Measurements from ENCODE around the gene KCNN3. TPM values are rescaled to one million over a fixed set of nuclear protein-coding genes. Genes with fewer than 3 reads are reported as not detected.
A peak's percentile ranks its signal among the peaks of the same experiment; 100 is the strongest.

KCNN3 gene
- total RNA-seq, 1 experiment from 2014 or later, result 0.72 TPM

DNA sequence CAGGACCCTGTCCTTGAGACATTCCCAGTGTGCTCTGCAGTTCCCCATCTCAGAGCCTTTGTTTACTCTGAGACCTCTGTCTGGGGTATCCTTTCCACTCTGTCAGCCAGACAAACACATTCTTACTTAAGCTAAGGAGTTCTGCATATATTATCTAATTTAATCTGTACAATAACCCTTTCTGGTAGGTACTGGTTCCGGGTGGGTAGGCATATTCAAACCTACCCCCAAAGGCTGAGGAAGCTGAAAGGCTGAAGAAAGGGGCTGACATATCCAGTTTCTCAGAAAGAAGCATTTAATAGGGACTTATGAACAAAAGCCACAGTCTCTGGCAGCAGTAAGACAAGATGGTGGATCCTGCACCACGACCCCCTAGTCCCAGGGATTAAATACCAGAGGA, 53.1 kb downstream of the KCNN3 start:
- DNase-seq (ENCODE audit: low read depth), result no peak

DNA sequence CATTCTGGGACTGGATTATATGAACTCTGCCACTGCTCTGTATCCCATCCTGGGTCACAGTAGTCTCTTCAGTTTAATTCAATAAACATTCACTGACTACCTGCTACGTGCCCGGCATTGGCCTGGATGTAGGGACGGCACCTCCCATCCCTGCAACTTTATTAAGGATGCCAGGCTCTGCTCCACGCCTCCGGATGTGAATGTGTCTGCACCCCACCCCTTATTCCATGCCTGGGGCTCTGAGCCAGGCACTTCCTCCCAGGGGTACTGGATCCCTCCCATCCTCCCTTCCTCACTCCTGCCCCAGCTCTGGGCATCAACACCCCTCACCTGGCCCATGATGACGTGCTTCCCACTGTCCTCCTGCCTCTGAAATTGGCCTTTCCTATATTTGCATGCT, 53.7 kb downstream of the KCNN3 start:
- DNase-seq (ENCODE audit: low read depth), result no peak

DNA sequence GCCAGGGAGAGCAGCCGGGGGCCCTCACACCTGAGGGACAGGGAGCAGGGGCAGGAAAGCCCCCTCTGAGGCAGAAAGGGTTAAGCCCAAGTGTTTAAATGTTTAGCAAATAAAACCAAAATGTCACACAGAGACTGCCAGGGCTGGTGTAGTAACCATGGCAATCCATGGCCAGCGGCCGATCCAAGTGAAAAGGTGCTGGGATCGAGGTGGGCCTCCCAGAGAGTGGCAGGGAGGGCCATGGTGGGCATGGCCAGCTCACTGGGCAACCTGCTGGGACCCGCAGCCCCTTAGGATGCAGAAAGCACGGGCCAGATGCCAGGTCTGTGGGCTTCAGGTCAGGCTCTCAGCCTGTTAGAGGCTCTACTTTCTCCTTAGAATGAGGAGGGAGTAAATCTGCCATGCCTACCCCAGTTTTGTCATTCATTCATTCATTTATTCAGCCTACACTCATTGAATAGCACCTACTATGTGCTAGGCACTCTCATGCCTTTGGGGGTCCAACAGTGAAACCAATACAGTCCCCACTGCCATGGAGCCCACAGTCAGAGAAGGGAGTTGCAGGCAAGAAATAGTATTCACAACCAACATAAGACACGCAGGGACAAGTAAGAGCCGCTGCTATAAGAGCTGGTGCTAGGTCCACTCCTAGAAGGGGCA, 56.1 kb downstream of the KCNN3 start:
- DNase-seq (ENCODE audit: low read depth), result no peak

DNA sequence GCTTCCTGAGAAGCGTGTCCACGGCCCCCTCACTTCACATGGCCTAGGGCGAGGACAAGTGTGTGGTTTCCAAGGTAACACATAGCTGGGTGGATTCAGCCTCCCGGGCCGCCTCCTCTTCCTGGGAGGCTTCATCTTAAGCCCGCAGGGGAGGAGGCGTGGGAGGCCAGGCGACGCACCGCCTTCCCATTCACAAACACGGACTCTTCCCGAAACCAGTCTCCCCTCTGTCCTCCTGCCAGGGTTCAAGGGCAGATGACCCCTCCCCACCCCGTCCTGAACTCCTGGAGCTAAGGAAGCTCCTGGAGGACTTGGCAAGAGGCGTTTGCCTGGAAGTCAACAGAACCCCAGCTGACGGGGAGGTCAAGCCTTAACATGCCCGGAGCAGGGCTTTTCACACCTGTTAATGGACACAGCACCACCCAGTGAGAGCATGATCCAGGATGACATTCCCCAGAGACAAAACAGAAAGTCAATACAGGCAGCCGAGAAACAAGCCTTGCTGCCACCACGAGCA, 56.7 kb downstream of the KCNN3 start:
- peak; percentile 30 for DNase-seq (ENCODE audit: low read depth)

DNA sequence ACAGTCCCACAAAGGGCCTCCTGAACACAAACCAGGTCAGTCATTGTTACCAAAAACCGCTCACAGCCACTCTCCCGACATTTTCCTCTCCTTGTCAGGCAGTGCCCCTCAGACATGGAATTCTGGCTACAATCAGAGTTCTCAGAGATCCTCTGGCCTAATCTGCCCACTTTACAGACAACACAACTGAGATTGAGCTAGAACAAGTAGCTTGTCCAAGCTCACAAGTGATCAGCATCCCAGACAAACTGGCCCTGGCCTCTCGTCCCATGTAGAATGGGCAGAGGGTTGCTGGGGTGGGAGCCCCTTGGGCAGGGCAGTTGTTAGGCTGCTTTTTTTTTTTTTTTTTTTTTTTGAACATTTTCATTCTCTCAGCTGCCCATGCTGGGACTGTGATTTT, 57.2 kb downstream of the KCNN3 start:
- no peak for DNase-seq (ENCODE audit: low read depth)

DNA sequence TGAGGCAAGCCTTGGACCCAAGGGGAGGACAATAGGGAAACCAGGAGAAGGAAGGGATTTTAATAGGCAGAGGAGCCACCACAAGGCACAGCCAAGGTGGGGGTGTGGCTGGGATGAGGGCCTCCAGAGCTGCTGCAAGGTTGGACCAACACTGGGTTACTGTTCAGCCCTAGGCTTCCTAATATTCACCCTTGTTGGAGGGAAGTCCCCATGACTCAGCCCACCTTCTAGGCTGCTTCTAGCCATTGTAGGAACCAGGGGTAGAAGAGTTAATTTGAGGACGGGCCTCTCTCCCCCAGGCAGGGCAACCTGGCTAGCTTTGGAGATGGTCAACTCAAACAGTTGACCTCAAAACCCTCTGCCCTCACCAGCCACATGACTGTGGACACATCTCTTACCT, 59.5 kb downstream of the KCNN3 start:
- no peak for DNase-seq (ENCODE audit: low read depth)

DNA sequence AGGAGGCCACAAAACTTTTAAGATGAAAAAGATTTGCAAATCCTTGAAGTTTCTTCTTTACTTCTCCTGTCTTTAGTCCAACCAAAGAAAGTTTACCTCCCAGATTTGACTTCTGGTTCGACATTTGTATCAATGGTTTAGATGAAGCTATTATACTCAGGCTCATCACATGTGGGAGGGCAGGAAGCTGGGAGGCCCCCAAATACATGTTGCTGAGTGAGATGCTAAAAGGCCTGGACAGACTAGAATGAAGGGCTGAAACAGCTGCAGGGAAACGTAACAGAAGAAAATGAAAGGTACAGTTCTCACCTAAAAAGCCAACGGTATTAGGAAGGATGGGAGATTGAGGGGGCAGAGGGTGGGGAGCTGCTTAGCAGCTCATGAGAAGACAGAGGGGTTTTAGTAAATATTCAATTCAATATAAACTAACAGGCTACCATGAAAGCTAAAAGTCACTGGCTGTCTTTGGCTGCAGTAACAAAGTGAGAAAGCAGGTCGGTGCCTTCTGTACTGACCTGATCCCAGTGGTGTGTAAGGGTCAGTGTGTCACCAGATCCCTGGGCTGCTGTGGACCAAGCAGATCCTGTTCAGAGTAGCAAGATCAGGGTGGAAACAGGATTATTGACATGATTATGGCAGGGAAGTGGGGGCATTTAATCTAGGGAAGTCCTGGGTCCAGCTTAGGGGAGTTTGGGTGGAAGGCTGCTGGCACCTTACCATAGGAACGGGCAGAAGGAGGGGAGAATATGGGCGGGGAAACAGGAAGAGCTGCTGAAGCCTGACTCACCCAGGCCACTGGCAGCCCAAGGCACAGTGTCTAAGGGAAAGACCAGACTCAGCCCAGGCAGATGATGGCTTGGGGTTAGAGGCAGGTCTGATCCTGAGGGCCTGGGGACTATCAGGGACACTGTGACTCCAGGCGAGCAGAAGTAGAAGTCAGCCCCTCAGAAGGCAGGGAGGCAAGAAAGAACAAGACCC, 60.4 kb downstream of the KCNN3 start:
- peak; percentile 46 for DNase-seq (ENCODE audit: low read depth)

DNA sequence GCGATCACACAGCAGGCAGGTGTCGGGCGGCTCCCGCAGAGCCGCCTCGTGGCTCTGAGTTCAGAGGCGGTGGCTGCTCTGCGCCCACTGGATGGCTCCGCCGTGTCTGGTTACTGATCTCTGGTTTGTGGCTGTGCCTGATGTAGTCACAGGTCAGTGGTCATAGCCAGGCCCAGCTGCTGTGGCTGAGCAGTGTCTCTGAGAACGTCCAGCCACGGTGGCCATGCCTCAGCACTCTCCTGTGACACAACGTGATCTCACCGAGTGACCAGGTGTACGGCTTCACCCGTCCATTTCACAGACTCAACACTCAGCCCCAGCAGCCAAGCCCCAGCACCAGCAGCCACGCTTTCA, 61.2 kb downstream of the KCNN3 start:
- no peak for DNase-seq (ENCODE audit: low read depth)

DNA sequence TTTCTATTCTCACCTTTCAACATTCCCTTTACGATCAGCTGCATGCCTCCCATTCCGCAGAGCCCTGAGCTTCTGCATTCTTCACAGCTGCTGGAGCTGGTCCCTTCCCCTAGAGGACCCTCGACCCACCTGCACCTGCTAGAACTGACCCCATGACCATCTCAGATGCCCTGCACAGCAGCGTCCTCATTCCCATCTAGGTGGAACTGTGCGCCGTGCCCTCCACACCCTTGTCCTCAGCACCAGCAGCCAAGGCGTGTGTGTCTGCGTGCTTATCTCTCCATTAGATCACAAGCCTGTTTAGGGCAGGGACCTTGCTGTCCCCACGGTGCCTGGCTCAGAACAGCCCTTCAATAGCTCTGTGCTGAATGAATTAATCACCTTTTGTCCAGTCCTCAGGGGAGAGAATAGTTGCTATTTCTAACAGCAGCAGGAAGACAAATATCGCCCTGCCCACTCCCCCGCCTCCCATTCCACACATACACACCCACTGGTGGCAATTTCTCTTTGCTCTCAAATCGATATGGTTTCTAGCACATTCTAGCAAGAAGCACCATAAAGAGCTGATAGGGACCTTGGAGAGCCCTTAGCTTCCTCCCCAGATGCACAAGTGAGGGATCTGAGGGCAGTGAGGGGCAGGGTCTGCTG, 61.7 kb downstream of the KCNN3 start:
- DNase-seq (ENCODE audit: low read depth), result no peak

DNA sequence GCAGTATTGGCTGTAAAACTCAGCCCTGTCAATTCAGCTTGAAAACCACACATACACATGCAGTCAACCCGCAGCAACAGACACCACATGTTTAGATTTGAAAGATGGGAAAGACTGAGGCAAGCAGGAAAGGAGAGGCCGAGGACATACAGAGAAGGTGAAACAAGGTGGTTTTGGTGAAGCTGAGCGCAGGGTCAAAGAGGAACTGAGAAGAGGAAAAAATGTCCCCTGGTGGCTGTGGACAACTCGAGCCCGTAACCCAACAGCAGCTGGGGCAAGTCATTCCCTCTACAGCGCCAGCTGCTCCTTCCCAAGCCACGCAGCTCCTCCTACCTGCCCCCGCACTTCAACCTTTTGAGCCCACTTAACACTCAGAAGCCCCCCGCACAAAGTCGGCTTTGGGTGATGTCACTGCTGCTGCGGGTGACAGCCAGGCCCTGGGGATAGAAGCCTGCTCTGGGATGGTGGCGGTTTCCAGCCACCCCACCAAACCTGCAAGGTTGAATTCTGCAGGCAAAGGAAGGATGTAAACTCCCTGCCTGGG, 63.0 kb downstream of the KCNN3 start:
- DNase-seq (ENCODE audit: low read depth), result no peak

DNA sequence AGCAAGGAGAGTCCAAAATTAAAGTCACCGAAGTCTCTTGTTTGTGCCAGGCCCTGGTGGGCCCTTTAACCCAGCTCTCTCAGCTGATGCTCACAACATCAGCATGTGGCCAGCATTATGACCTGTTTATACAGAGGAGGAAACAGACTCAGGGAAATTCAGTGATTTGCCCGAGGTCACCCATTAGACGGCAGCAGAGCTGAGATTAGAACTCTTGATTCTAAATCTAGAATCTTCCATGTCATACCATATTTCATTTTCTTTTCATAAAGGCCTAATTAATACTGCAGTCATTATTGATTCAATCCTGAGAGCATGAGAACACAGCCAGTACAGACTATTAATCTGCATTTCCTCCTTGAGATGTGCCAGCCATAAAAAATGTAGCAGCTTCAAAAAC, 63.7 kb downstream of the KCNN3 start:
- DNase-seq (ENCODE audit: low read depth), result no peak

DNA sequence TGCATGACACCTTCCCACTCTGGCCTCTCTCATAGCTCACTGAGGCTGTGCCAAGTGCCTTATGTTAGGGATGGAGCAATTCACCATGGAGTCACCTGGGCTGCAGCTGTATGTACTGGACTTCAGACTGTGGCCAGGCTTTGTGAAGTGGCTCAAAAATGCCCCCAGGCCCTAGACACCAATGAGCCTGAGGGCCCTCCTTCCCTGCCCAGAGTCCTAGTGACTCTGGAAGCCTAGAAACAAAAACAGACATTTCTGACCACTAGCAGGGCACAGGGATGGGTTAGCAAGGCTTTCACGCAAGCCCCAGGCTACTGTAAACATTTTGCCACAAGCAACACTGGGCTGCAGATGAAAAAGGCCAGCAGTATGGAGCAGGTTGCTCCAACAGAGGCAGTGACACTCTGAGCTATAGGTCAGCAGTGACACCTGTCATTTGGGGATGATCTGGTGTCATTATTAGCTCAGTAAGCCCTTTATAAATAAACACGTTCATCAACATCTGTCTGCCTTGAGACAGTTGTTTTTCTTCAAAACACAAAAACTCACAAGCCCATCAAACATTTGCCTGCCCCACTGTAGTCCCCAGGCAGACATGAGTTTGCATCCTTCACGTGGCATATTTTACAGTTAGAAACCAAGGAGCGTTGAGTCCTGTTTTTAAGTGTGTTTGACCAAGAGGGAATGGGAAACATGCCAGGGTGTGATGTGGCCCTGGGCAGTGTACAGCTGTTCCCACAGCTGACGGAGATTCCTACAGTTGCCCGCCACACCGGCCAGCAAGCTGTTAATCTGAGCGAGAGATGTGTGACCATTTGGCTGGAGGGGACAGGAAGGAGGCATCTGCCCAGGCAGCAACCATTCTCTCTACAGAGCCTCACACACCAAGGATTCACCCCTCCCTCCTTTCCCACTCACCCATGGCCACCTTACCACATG, 66.8 kb downstream of the KCNN3 start:
- DNase-seq (ENCODE audit: low read depth), result peak; percentile 58

DNA sequence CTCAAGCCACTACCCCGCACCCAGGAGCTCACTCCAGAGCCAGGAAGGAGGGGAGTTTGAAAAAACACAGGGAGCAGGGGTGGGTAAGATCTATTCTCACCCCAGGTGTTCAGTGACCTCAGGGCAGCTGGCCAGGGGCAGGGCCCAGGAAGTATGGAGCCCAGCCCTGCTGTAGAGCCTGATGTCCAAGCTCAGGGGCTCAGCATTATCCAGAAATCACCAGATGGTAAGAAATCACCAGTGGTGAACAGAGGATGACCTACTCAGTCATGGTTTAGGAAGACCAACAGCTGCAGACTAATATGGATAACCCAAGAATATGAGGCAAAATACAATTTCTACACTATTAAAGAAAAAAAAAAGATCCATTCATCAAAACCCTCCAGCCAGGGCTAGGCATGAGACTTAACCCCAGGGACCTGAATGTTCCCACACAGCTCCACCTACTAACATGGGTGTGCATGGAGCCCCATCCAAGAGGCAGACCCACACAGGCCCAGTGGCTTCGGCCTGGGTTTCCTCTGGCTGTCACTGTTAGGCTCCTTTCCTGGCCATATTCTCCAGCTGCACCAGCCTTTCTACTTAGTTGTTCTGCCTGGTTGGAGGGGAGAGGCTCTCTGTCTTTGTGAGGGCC, 67.6 kb downstream of the KCNN3 start:
- no peak for DNase-seq (ENCODE audit: low read depth)

DNA sequence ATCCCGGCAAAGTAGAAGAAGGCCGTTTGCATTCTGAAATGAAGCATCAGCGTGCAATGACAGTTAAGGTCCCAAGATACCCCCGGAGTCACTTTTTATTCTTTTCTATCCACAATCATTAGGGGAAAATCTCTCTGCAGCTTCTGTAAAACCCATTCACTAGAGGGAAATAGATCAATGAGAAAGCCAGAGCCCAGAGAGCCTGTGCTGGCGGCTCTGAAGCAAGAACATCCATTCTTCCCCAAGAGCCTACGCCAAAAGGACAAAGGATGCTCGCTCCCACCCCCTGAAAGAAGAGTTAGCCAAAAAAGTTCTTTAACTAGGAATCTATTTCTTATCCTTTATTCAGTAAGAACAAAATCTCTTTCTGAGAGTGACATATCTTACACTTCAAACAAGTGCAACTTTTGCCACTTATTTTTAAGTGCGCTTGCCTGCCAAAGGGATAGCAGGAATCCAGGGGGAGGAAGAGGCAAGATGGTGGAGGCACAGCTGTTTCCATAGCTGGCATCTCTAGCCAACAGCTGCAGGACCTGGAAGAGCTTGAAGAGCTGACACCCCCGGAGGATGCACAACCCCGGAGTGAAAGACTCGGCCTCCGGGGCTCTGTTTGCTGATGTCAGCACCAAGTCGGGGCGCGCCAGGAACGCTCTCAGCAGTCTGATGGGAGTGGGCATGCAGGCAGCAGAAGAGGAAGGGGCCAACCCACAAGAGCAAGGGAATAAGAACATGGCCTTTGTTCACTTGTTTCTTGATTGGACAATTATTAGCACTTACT, 68.7 kb downstream of the KCNN3 start:
- DNase-seq (ENCODE audit: low read depth), result no peak

DNA sequence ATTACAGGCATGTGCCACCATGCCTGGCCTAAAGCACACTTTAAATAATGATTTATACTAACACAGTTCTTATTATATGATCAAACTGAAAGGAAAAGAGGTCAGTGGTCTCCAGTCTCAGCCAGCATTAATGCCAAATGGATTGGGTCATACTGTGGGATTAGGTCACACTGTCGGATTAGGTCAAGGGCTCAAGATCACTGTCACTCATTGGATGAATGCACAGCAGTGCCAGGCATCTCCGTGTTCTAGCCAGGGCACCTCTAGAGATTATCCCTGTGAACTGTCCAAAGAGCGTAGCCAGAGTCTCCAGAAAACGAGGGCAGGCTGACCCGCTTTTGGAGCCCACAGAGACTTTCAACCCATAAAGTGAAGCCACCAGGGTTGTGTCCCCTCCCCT, 70.9 kb downstream of the KCNN3 start:
- no peak for DNase-seq (ENCODE audit: low read depth)

DNA sequence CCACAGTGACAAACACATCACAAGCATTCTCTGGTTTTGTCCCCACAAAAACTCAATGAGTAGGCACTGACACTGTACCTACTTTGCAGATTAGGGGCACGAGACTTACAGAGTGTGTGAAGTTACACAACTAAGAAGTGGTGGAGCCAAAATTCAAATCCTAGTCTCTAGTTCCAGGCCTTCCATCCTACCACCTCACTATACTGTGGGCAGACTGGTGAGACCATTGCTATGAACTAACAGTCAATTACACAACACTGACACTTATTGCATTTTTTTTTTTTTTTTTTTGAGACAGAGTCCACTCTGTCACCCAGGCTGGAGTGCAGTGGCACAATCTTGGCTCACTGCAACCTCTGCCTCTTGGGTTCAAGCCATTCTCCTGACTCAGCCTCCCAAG, 71.4 kb downstream of the KCNN3 start:
- no peak for DNase-seq (ENCODE audit: low read depth)

DNA sequence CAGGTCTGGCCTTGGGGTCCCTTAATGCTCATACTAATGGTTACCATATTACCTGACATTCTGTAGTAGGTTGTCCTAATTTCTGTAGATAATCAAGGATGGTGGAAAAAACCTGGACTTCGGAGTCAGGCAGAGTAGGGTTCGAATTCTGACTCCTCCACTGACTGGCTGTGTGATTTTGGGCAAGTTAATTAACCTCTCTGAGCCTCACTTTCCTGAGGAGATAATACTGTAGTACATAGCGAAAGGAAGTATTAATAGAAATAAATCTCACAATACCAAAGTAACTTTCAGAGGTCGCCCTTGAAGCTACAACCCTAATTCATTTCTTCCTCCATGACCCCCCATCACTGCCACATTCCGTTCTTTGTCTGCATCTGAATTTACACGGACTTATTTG, 72.9 kb downstream of the KCNN3 start:
- no peak for DNase-seq (ENCODE audit: low read depth)

DNA sequence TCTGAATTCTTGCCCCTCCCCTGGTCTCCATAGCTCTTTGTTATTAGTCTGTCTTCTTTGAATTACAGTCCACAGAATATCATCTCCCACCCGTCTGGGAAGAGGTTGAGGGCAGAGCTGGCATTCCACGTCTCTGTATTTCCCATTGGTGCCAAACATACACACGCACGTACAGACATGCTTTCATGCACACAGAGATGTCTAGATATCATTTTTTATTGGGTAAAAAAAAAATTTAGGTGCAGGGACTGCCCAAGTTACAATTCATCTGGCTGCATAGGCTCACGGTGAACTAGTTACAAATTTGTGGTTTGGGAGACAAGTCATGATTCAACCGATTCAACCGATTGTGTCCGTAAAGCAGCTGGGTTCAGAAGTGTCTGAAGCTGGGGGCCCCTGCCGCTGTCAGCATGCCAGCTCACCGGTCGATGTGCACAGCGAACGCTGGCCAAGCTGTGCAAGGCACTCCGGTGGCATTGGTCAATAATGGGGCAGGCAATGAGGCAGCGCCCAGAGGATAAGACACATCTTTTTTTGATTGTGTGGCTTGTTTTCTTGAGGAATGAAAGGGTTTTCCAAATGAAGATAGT, 73.7 kb downstream of the KCNN3 start:
- peak; percentile 19 for DNase-seq (ENCODE audit: low read depth)

DNA sequence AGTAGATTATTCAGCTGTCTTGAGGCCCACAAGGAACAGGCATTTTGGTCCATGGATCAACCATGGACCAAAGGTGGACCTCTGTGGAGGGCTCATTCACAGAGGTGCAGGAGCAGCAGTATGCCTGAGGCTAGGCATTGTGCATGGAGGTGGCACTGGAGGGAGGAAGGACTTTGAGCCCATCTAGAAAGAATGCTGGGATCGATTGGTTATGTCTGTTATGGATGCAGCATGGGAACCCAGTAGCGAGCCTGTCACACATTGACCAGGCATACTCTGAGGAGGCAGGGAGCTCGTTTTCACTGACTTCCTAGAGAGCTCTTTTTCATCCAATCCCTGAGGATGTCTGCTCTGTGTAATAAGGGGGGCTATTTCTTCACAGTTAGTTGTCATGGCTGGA, 75.5 kb downstream of the KCNN3 start:
- DNase-seq (ENCODE audit: low read depth), result no peak

Data from RPMI7951 (cell line).